DOHH2 (cell line): ENCODE measurements around the gene RNF141.

ENCODE experiments used
- H3F3A ChIP-seq: fragments of 200-600 bp; sonication (generic), shearing (Covaris generic); 2 replicates; pipeline ENCODE4 v1.6.0; 2016; ENCODE audit warnings: antibody characterized with exemption, mild to moderate bottlenecking; ENCODE audit not compliant: control insufficient read depth, insufficient read depth
- H3K27ac ChIP-seq: fragments of 200-600 bp; sonication (generic); 2 replicates; pipeline ENCODE4 v1.5.1; 2014; ENCODE audit warnings: low read depth, mild to moderate bottlenecking, low read length, moderate library complexity
- H3K27me3 ChIP-seq: fragments of 200-600 bp; sonication (generic); 2 replicates; pipeline ENCODE4 v1.6.1; 2014; ENCODE audit warnings: mild to moderate bottlenecking, low read length, mixed read lengths; ENCODE audit not compliant: control insufficient read depth
- H3K36me3 ChIP-seq: fragments of 200-600 bp; sonication (generic); 2 replicates; pipeline ENCODE4 v1.6.1; 2014; ENCODE audit warnings: mild to moderate bottlenecking, low read length, moderate library complexity, mixed read lengths; ENCODE audit not compliant: control insufficient read depth
- H3K4me1 ChIP-seq: fragments of 200-600 bp; sonication (generic); 2 replicates; pipeline ENCODE4 v1.6.1; 2014; ENCODE audit warnings: mild to moderate bottlenecking, low read length, mixed read lengths; ENCODE audit not compliant: control insufficient read depth
- H3K4me2 ChIP-seq: fragments of 200-600 bp; sonication (generic); 2 replicates; pipeline ENCODE4 v1.6.0; 2014; ENCODE audit warnings: mild to moderate bottlenecking, low read length, moderate library complexity
- H3K4me3 ChIP-seq: fragments of 200-600 bp; sonication (generic); 2 replicates; pipeline ENCODE4 v1.5.1; 2014; ENCODE audit warnings: mild to moderate bottlenecking, low read length, mixed read lengths
- H3K79me2 ChIP-seq: fragments of 200-600 bp; sonication (generic); 2 replicates; pipeline ENCODE4 v1.6.1; 2014; ENCODE audit warnings: mild to moderate bottlenecking, low read length, mixed read lengths; ENCODE audit not compliant: control insufficient read depth
- H3K9me2 ChIP-seq: fragments of 200-600 bp; sonication (generic); replicated peaks from 2 replicates; pipeline ENCODE4 v1.6.1; 2014; ENCODE audit warnings: mild to moderate bottlenecking, low read length, mixed read lengths; ENCODE audit not compliant: control insufficient read depth
- H3K9me3 ChIP-seq: fragments of 200-600 bp; sonication (generic); 2 replicates; pipeline ENCODE4 v1.6.1; 2014; ENCODE audit warnings: antibody characterized with exemption, low read length, mixed read lengths; ENCODE audit not compliant: control insufficient read depth, insufficient read depth
- H4K20me1 ChIP-seq: fragments of 200-600 bp; sonication (generic); 2 replicates; pipeline ENCODE4 v1.6.0; 2014; ENCODE audit warnings: low read depth, mild to moderate bottlenecking, antibody characterized with exemption, low read length, moderate library complexity; ENCODE audit not compliant: control insufficient read depth, insufficient read depth
- EZH2phosphoT487 ChIP-seq: fragments of 200-600 bp; sonication (generic); IDR thresholded peaks from 2 replicates; pipeline ENCODE4 v1.6.1; 2017; ENCODE audit warnings: borderline replicate concordance, mild to moderate bottlenecking, antibody characterized with exemption, low read length, moderate library complexity, mixed read lengths
- TF ChIP-seq, protein P1 (sequence below): fragments of 200-600 bp; sonication (generic); IDR thresholded peaks from one replicate; pipeline ENCODE4 v1.5.1; 2014; ENCODE audit warnings: antibody characterized with exemption, mild to moderate bottlenecking, low read depth, low read length; ENCODE audit not compliant: poor library complexity, severe bottlenecking

The RNF141 gene

GRCh38 chr11:10538924-10539323 lies 2.1 kb downstream of the RNF141 start:
- Histone ChIP-seq H3K4me2 (no peak overlapping the region), H3K4me3 (no peak overlapping the region), H3K27ac (no peak overlapping the region), H3K27me3 (no peaks in the 10 kb centered on the region), H3K4me1 (peaks cover 38% of the 10 kb centered on the region), H3K36me3 (no peaks in the 10 kb centered on the region), H3F3A (no peaks in the 10 kb centered on the region), H3K9me3 (peaks cover 12% of the 10 kb centered on the region), H3K9me2 (no peaks in the 10 kb centered on the region), H4K20me1 (no peaks in the 10 kb centered on the region), H3K79me2 (peaks cover 17% of the 10 kb centered on the region)
- TF ChIP-seq, protein P1, sequence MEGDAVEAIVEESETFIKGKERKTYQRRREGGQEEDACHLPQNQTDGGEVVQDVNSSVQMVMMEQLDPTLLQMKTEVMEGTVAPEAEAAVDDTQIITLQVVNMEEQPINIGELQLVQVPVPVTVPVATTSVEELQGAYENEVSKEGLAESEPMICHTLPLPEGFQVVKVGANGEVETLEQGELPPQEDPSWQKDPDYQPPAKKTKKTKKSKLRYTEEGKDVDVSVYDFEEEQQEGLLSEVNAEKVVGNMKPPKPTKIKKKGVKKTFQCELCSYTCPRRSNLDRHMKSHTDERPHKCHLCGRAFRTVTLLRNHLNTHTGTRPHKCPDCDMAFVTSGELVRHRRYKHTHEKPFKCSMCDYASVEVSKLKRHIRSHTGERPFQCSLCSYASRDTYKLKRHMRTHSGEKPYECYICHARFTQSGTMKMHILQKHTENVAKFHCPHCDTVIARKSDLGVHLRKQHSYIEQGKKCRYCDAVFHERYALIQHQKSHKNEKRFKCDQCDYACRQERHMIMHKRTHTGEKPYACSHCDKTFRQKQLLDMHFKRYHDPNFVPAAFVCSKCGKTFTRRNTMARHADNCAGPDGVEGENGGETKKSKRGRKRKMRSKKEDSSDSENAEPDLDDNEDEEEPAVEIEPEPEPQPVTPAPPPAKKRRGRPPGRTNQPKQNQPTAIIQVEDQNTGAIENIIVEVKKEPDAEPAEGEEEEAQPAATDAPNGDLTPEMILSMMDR: no peak
- no peak for TF ChIP-seq EZH2phosphoT487

DNA sequence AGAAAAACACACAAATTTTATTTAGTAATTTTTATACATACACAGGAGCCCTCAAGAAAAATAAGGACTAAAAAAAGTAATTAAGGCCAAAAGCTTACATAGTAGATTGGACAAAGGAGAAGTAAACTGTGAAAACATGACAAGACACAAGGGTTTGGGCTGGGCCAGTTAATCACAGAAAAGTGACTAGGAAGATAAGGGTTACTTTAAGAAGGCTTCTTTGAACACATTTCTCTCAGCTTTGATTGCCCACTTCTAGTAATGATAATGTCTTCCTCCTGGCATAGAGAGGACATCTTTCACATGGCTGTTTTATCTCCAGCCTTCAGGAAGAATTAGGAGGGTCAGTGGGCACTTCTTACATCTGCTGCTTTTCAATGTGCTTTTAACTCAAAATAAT lies 3.4 kb downstream of the RNF141 start:
- H3K4me1 ChIP-seq: peaks cover 38% of the 10 kb centered on the region
- TF ChIP-seq, protein P1: no peak
- TF ChIP-seq EZH2phosphoT487: no peak

GRCh38 chr11:10534316-10534715 lies 6.7 kb downstream of the RNF141 start:
- Histone ChIP-seq H3K27ac (no peak overlapping the region), H3K9me3 (no peaks in the 10 kb centered on the region), H3K4me1 (peaks cover 20% of the 10 kb centered on the region), H3K79me2 (peaks cover 5% of the 10 kb centered on the region), H3K9me2 (no peaks in the 10 kb centered on the region), H3K36me3 (peaks cover 15% of the 10 kb centered on the region), H3K4me3 (no peak overlapping the region), H4K20me1 (no peaks in the 10 kb centered on the region), H3F3A (no peaks in the 10 kb centered on the region), H3K4me2 (no peak overlapping the region), H3K27me3 (no peaks in the 10 kb centered on the region)
- TF ChIP-seq EZH2phosphoT487: no peak
- TF ChIP-seq, protein P1: no peak

More for the DNA sequence above, 3.4 kb downstream of the RNF141 start:
- peaks cover 17% of the 10 kb centered on the region for H3K79me2 ChIP-seq
- H3K4me2 ChIP-seq: no peak overlapping the region
- H3K9me2 ChIP-seq: no peaks in the 10 kb centered on the region
- H3K36me3 ChIP-seq: peaks cover 5% of the 10 kb centered on the region
- H3K4me3 ChIP-seq: no peak overlapping the region
- no peak overlapping the region for H3K27ac ChIP-seq
- H3K9me3 ChIP-seq: no peaks in the 10 kb centered on the region
- no peaks in the 10 kb centered on the region for H3F3A ChIP-seq
- no peaks in the 10 kb centered on the region for H3K27me3 ChIP-seq
- no peaks in the 10 kb centered on the region for H4K20me1 ChIP-seq
